Endothelial cell of umbilical vein (primary cell): ENCODE results near the gene DDX25. TPM values are rescaled to one million over a fixed set of nuclear protein-coding genes. Genes with fewer than 3 reads are reported as not detected.

Experiments used
- BruUV-seq: library from RNA; stranded (reverse); fragments of 400-500 nt; replicated peaks from 2 replicates; lab custom pipeline; 2021; lab: Mats Ljungman, UMichigan
- CTCF ChIA-PET: fragments of 300-600, 350-600 bp; sonication (Branson Sonifier 250); formaldehyde crosslinking; loops from one replicate; lab custom pipeline; 2021; ENCODE audit warnings: antibody characterized with exemption, inconsistent platforms; lab: Charles Lee
- POLR2A ChIA-PET: fragments of 300-600, 350-600 bp; sonication (Branson Sonifier 250); formaldehyde crosslinking; loops from one replicate; lab custom pipeline; 2021; ENCODE audit warnings: antibody characterized with exemption, inconsistent platforms; lab: Charles Lee
- DNase-seq: peaks from one replicate; pipeline ENCODE4 v3.0.0-alpha.2; 2011; ENCODE audit warnings: low read depth, low spot score
- FAIRE-seq: peaks from 2 replicates; lab custom pipeline; 2011; peaks lifted over from hg19 to GRCh38; lab: Jason Lieb, UNC
- H2AFZ ChIP-seq: 2 replicates; pipeline ENCODE4 v1.6.0; 2012; ENCODE audit warnings: low read depth, low read length, control low read depth, inconsistent platforms
- H3K27ac ChIP-seq: 2 replicates; pipeline ENCODE4 v1.5.1; 2011; ENCODE audit warnings: low read depth, mild to moderate bottlenecking, control low read depth, low read length, moderate library complexity; ENCODE audit not compliant: insufficient read depth
- H3K27me3 ChIP-seq, 2 experiments: 2 replicates each; pipeline versions ENCODE4 v1.6.0 to v1.6.1; 2011; ENCODE audit warnings: low read length in 2 of 2, mixed read lengths in 1 of 2; ENCODE audit not compliant: control insufficient read depth in 2 of 2, insufficient read depth in 2 of 2
- H3K36me3 ChIP-seq, 2 experiments: 2 replicates in 1 of 2; 3 replicates in 1 of 2; pipeline ENCODE4 v1.5.1; 2011; ENCODE audit warnings: low read length in 2 of 2, mild to moderate bottlenecking in 1 of 2, moderate library complexity in 1 of 2; ENCODE audit not compliant: control insufficient read depth in 2 of 2, insufficient read depth in 2 of 2; ENCODE audit errors: extremely low read depth in 1 of 2
- H3K4me1 ChIP-seq: 3 replicates; pipeline ENCODE4 v1.5.1; 2011; ENCODE audit warnings: mild to moderate bottlenecking, low read length; ENCODE audit not compliant: control insufficient read depth, insufficient read depth; ENCODE audit errors: extremely low read depth
- H3K4me2 ChIP-seq: 2 replicates; pipeline ENCODE4 v1.6.1; 2011; ENCODE audit warnings: low read length, control low read depth, mixed read lengths; ENCODE audit not compliant: insufficient read depth
- H3K4me3 ChIP-seq, 3 experiments: fragments of 200-600 bp in 1 of 3; sonication (generic), shearing (Covaris generic) in 1 of 3; replicated peaks in 1 of 3; 2 replicates each; pipeline ENCODE4 v1.5.1; 2011 to 2016; ENCODE audit warnings: control low read depth in 3 of 3, low read length in 3 of 3, mild to moderate bottlenecking in 2 of 3, inconsistent platforms in 1 of 3, low read depth in 1 of 3, moderate library complexity in 1 of 3; ENCODE audit not compliant: insufficient read depth in 1 of 3
- H3K79me2 ChIP-seq: 2 replicates; pipeline ENCODE4 v1.6.0; 2012; ENCODE audit warnings: low read length, inconsistent platforms; ENCODE audit not compliant: control insufficient read depth, insufficient read depth
- H3K9ac ChIP-seq: replicated peaks from 2 replicates; pipeline ENCODE3; 2011; ENCODE audit warnings: low read length, control low read depth; ENCODE audit not compliant: insufficient read depth; ENCODE audit errors: extremely low read depth
- H3K9me1 ChIP-seq: replicated peaks from 3 replicates; pipeline ENCODE4 v1.6.0; 2011; ENCODE audit warnings: mild to moderate bottlenecking, low read length; ENCODE audit not compliant: control insufficient read depth, insufficient read depth; ENCODE audit errors: extremely low read depth
- H3K9me3 ChIP-seq: replicated peaks from 2 replicates; pipeline ENCODE4 v1.5.1; 2012; ENCODE audit warnings: low read length, inconsistent platforms; ENCODE audit not compliant: control insufficient read depth, insufficient read depth
- H4K20me1 ChIP-seq: replicated peaks from 2 replicates; pipeline ENCODE3; 2011; ENCODE audit warnings: mild to moderate bottlenecking, low read length; ENCODE audit not compliant: control insufficient read depth, insufficient read depth; ENCODE audit errors: extremely low read depth
- EZH2 ChIP-seq: IDR thresholded peaks from 2 replicates; pipeline ENCODE4 v1.6.1; 2012; ENCODE audit warnings: borderline replicate concordance, low read depth, mild to moderate bottlenecking, moderate library complexity, low read length, inconsistent platforms; ENCODE audit not compliant: severe bottlenecking
- FOS ChIP-seq: IDR thresholded peaks from 2 replicates; pipeline ENCODE4 v1.6.1; 2011; ENCODE audit warnings: mild to moderate bottlenecking, low read length, moderate library complexity, borderline replicate concordance; ENCODE audit not compliant: insufficient read depth
- GATA2 ChIP-seq: IDR thresholded peaks from 2 replicates; pipeline ENCODE4 v1.7.0; 2011; ENCODE audit warnings: low read depth, mild to moderate bottlenecking, moderate library complexity, mixed read lengths, low read length; ENCODE audit not compliant: insufficient read length, insufficient read depth
- JUN ChIP-seq: IDR thresholded peaks from 2 replicates; pipeline ENCODE4 v1.6.1; 2011; ENCODE audit warnings: borderline replicate concordance, low read depth; ENCODE audit not compliant: insufficient read length, insufficient read depth
- MYC ChIP-seq: IDR thresholded peaks from one replicate; pipeline ENCODE4 v1.6.1; 2011; ENCODE audit warnings: mild to moderate bottlenecking, low read depth, low read length
- POLR2A ChIP-seq: IDR thresholded peaks from 2 replicates; pipeline ENCODE4 v1.6.1; 2012; ENCODE audit warnings: low read depth, mild to moderate bottlenecking, control low read depth, low read length
- POLR2AphosphoS5 ChIP-seq: IDR thresholded peaks from 2 replicates; pipeline ENCODE4 v1.6.1; 2012; ENCODE audit warnings: low read depth, mild to moderate bottlenecking, control low read depth, low read length, moderate library complexity; ENCODE audit not compliant: insufficient read depth
- dilution Hi-C: fragments of 300-500 bp; cut with MboI; formaldehyde crosslinking; loops from one replicate; pipeline ENCODE4 v1.15.0; 2019; ENCODE audit warnings: low sequenced_read_pairs; ENCODE audit not compliant: extremely low pct_ligation_motif_present
- intact Hi-C: fragments of 100-400 bp; cut with micrococcal nuclease; formaldehyde crosslinking; loops from one replicate; pipeline ENCODE4 v1.10.0; 2022
- polyA plus RNA-seq, 4 experiments: library from polyadenylated mRNA; depleted of rRNA in 3 of 4; stranded (reverse) in 3 of 4; unstranded in 1 of 4; fragments of >200 nt; gene quantifications; 2 replicates each; pipeline versions ENCODE4 v1.2.1 to v1.2.3, GENCODE V29; 2011 to 2012; ENCODE audit warnings: missing spikeins in 1 of 4
- total RNA-seq: library from RNA; stranded (reverse); gene quantifications from 2 replicates; pipeline ENCODE4 v1.2.3, GENCODE V29; 2021
- TF ChIP-seq, protein P1 (sequence below), 2 donors: IDR thresholded peaks; 1 replicate in 1 of 2; 2 replicates in 1 of 2; pipeline ENCODE4 v1.5.1; 2011; ENCODE audit warnings: low read length in 2 of 2, mild to moderate bottlenecking in 2 of 2, moderate library complexity in 2 of 2, control low read depth in 1 of 2, inconsistent platforms in 1 of 2, low read depth in 1 of 2; ENCODE audit not compliant: insufficient read depth in 1 of 2; ENCODE audit errors: extremely low read depth in 1 of 2
- TF ChIP-seq, protein P2 (sequence below): IDR thresholded peaks from 2 replicates; pipeline ENCODE4 v1.6.1; 2011; ENCODE audit not compliant: insufficient read depth, insufficient read length

DDX25 gene
- total and polyA plus RNA-seq, 2 donors (not counting 3 experiments of a cell fraction or from before 2014, with no cell fraction given): not detected

- CTCF ChIA-PET: interaction anchor here (0.8 to 0.9 kb wide), 3 partner anchors 8 to 16 kb away, joined by 3 to 4 read pairs (median 3); partner anchors contain the start of gene PUS3
Measured at GRCh38 chr11:125890447-125891100, 13.7 kb upstream of the DDX25 start.

More at GRCh38 chr11:125890447-125891100, 13.7 kb upstream of the DDX25 start:
- POLR2A ChIA-PET: interaction anchor here (1.0 kb wide), 1 partner anchor 13 kb away, joined by 3 read pairs; the partner anchor contains the start of gene PUS3
- no TSS peak for BruUV-seq
- FAIRE-seq (no peak), DNase-seq (peak; percentile 79)
- H3K9me1 ChIP-seq: no peaks in the 10 kb centered on the region
- intact Hi-C loops: no loop called here
- peak overlapping the region; percentile 79 for H3K4me2 ChIP-seq
- H3K79me2 ChIP-seq: peaks cover 63% of the 10 kb centered on the region
- H3K36me3 ChIP-seq: peaks cover 2 to 14% of the 10 kb centered on the region in 2 experiments
- H3K27ac ChIP-seq: peak overlapping the region; percentile 4
- H4K20me1 ChIP-seq: no peaks in the 10 kb centered on the region
- peak overlapping the region in 1 of 3 experiments; percentile 11 for H3K4me3 ChIP-seq
- peaks cover 26% of the 10 kb centered on the region for H3K4me1 ChIP-seq
- dilution Hi-C loops: no loop called here
- H3K9me3 ChIP-seq: no peaks in the 10 kb centered on the region
- no peak overlapping the region for H2AFZ ChIP-seq
- peak overlapping the region; percentile 8 for H3K9ac ChIP-seq
- TF ChIP-seq POLR2A: no peak
- no peak for TF ChIP-seq POLR2AphosphoS5
- no peak for TF ChIP-seq JUN
- no peak for TF ChIP-seq GATA2
- TF ChIP-seq, protein P1, sequence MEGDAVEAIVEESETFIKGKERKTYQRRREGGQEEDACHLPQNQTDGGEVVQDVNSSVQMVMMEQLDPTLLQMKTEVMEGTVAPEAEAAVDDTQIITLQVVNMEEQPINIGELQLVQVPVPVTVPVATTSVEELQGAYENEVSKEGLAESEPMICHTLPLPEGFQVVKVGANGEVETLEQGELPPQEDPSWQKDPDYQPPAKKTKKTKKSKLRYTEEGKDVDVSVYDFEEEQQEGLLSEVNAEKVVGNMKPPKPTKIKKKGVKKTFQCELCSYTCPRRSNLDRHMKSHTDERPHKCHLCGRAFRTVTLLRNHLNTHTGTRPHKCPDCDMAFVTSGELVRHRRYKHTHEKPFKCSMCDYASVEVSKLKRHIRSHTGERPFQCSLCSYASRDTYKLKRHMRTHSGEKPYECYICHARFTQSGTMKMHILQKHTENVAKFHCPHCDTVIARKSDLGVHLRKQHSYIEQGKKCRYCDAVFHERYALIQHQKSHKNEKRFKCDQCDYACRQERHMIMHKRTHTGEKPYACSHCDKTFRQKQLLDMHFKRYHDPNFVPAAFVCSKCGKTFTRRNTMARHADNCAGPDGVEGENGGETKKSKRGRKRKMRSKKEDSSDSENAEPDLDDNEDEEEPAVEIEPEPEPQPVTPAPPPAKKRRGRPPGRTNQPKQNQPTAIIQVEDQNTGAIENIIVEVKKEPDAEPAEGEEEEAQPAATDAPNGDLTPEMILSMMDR (IDR thresholded peaks at IDR 0.05; ENCODE audit: extremely low read depth in 1 of 2, insufficient read depth in 1 of 2, low read depth in 1 of 2, low read length in 2 of 2): no peak
- no peak for TF ChIP-seq MYC
- no peak for TF ChIP-seq FOS
- TF ChIP-seq EZH2: no peak
- TF ChIP-seq, protein P2, sequence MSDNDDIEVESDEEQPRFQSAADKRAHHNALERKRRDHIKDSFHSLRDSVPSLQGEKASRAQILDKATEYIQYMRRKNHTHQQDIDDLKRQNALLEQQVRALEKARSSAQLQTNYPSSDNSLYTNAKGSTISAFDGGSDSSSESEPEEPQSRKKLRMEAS: no peak
- H3K27me3 ChIP-seq: no peaks in the 10 kb centered on the region
